IMR-90 (cell line): ENCODE measurements around the gene CDT1. TPM values are rescaled to one million over a fixed set of nuclear protein-coding genes. Genes with fewer than 3 reads are reported as not detected.
A peak's percentile ranks its signal among the peaks of the same experiment; 100 is the strongest.

Source experiments
- ATAC-seq: fragments of 200-7000 bp; cut with Tn5 transposase; 2 replicates; pipeline ENCODE4 v1.9.1; 2020; ENCODE audit warnings: low read depth, mild to moderate bottlenecking, moderate library complexity
- BruUV-seq: library from RNA; stranded (reverse); fragments of 400-500 nt; replicated peaks from 2 replicates; lab custom pipeline; 2021; lab: Mats Ljungman, UMichigan
- CTCF ChIA-PET: fragments of 300-600 bp; formaldehyde crosslinking; extraction: SDS; loops from one replicate; lab custom pipeline; 2021; ENCODE audit warnings: antibody characterized with exemption; lab: Yijun Ruan, JAX
- POLR2A ChIA-PET: fragments of 300-600 bp; sonication (Branson Sonifier 250); formaldehyde crosslinking; loops from one replicate; lab custom pipeline; 2022; ENCODE audit warnings: antibody characterized with exemption; ENCODE audit not compliant: unreplicated experiment; lab: Charles Lee
- DNase-seq: peaks from one replicate; pipeline ENCODE4 v3.0.0; 2013
- H2AFZ ChIP-seq: replicated peaks from 2 replicates; pipeline ENCODE3; 2013; ENCODE audit warnings: low read length, mild to moderate bottlenecking; ENCODE audit not compliant: poor library complexity
- H2AK5ac ChIP-seq: 2 replicates; pipeline ENCODE4 v1.6.1; 2013; ENCODE audit warnings: low read depth, low read length, inconsistent platforms
- H2AK9ac ChIP-seq: replicated peaks from 2 replicates; pipeline ENCODE3; 2013; ENCODE audit warnings: mild to moderate bottlenecking, low read depth, low read length, moderate library complexity; ENCODE audit not compliant: poor library complexity
- H2BK120ac ChIP-seq: 2 replicates; pipeline ENCODE4 v1.6.1; 2013; ENCODE audit warnings: low read depth, low read length, inconsistent platforms
- H2BK15ac ChIP-seq: 3 replicates; pipeline ENCODE4 v1.6.1; 2013; ENCODE audit warnings: low read depth, low read length, inconsistent platforms
- H2BK20ac ChIP-seq: 2 replicates; pipeline ENCODE4 v1.6.1; 2013; ENCODE audit warnings: low read depth, mild to moderate bottlenecking, inconsistent platforms, low read length, moderate library complexity
- H2BK5ac ChIP-seq: 2 replicates; pipeline ENCODE4 v1.6.1; 2013; ENCODE audit warnings: mild to moderate bottlenecking, low read depth, low read length, inconsistent platforms; ENCODE audit not compliant: poor library complexity, severe bottlenecking
- H3K14ac ChIP-seq: replicated peaks from 2 replicates; pipeline ENCODE4 v1.6.1; 2013; ENCODE audit warnings: low read depth, low read length, inconsistent platforms
- H3K18ac ChIP-seq: 2 replicates; pipeline ENCODE4 v1.6.1; 2013; ENCODE audit warnings: low read depth, low read length, control low read depth
- H3K23ac ChIP-seq: 2 replicates; pipeline ENCODE4 v1.6.1; 2013; ENCODE audit warnings: low read depth, low read length, inconsistent platforms
- H3K27ac ChIP-seq: 2 replicates; pipeline ENCODE4 v1.5.1; 2013; ENCODE audit warnings: mild to moderate bottlenecking, control low read depth, low read length; ENCODE audit not compliant: insufficient read depth
- H3K27me3 ChIP-seq: 2 replicates; pipeline ENCODE4 v1.6.1; 2013; ENCODE audit warnings: low read length; ENCODE audit not compliant: control insufficient read depth, insufficient read depth
- H3K36me3 ChIP-seq: 2 replicates; pipeline ENCODE4 v1.6.1; 2013; ENCODE audit warnings: low read length, mixed read lengths; ENCODE audit not compliant: control insufficient read depth, insufficient read depth
- H3K4ac ChIP-seq: 2 replicates; pipeline ENCODE4 v1.6.1; 2013; ENCODE audit warnings: low read depth, low read length, inconsistent platforms
- H3K4me1 ChIP-seq: 2 replicates; pipeline ENCODE4 v1.6.1; 2013; ENCODE audit warnings: low read length, mixed read lengths; ENCODE audit not compliant: control insufficient read depth, insufficient read depth
- H3K4me2 ChIP-seq: 2 replicates; pipeline ENCODE4 v1.6.1; 2013; ENCODE audit warnings: low read depth, mild to moderate bottlenecking, control low read depth, low read length, moderate library complexity
- H3K4me3 ChIP-seq: 2 replicates; pipeline ENCODE4 v1.5.1; 2013; ENCODE audit warnings: low read depth, mild to moderate bottlenecking, control low read depth, low read length, moderate library complexity; ENCODE audit not compliant: insufficient read depth
- H3K56ac ChIP-seq: 2 replicates; pipeline ENCODE4 v1.6.1; 2013; ENCODE audit warnings: low read length, inconsistent platforms; ENCODE audit not compliant: insufficient read depth; ENCODE audit errors: extremely low read depth
- H3K79me1 ChIP-seq, 2 experiments: 2 replicates each; pipeline ENCODE4 v1.6.1; 2013; ENCODE audit warnings: low read length in 2 of 2, inconsistent platforms in 1 of 2, low read depth in 1 of 2
- H3K9ac ChIP-seq: 2 replicates; pipeline ENCODE4 v1.6.1; 2013; ENCODE audit warnings: low read depth, low read length, control low read depth
- H3K9me1 ChIP-seq: 2 replicates; pipeline ENCODE4 v1.6.1; 2013; ENCODE audit warnings: low read length, inconsistent platforms; ENCODE audit not compliant: insufficient read depth
- H3K9me3 ChIP-seq: 2 replicates; pipeline ENCODE4 v1.6.1; 2013; ENCODE audit warnings: low read length; ENCODE audit not compliant: control insufficient read depth, insufficient read depth
- H4K20me1 ChIP-seq: 2 replicates; pipeline ENCODE4 v1.6.1; 2013; ENCODE audit warnings: low read length, inconsistent platforms; ENCODE audit not compliant: insufficient read depth
- H4K5ac ChIP-seq: 2 replicates; pipeline ENCODE4 v1.6.1; 2013; ENCODE audit warnings: mild to moderate bottlenecking, low read depth, low read length, control low read depth
- H4K8ac ChIP-seq, 2 experiments: 2 replicates each; pipeline ENCODE4 v1.6.1; 2013; ENCODE audit warnings: low read depth in 2 of 2, low read length in 2 of 2, control low read depth in 1 of 2, inconsistent platforms in 1 of 2
- H4K91ac ChIP-seq: 2 replicates; pipeline ENCODE4 v1.6.1; 2013; ENCODE audit warnings: low read depth, low read length, inconsistent platforms; ENCODE audit not compliant: insufficient read depth
- CEBPB ChIP-seq: IDR thresholded peaks from 2 replicates; pipeline ENCODE4 v1.6.1; 2012; ENCODE audit warnings: low read depth, low read length, improper control_type of control experiment
- RCOR1 ChIP-seq: IDR thresholded peaks from 2 replicates; pipeline ENCODE4 v1.6.1; 2012; ENCODE audit warnings: mild to moderate bottlenecking, low read length, improper control_type of control experiment; ENCODE audit not compliant: insufficient replicate concordance
- WGBS, 2 experiments: methylation state at CpG; one replicate each; pipeline versions ENCODE4 v1.1.5 to v1.1.7; 2013; ENCODE audit warnings: missing lambda C conversion rate in 2 of 2; ENCODE audit not compliant: insufficient read length in 1 of 2; ENCODE audit errors: extremely low coverage in 2 of 2; 5-methylcytosine and 5-hydroxymethylcytosine counted together
- dilution Hi-C: fragments of 300-500 bp; cut with HindIII; formaldehyde crosslinking; loops from one replicate; pipeline ENCODE4 v1.14.3; 2018; ENCODE audit warnings: low sequenced_read_pairs; ENCODE audit not compliant: unreplicated experiment
- in situ Hi-C: fragments of 300-500 bp; cut with MboI; formaldehyde crosslinking; loops from 3 replicates; pipeline ENCODE4 v1.14.3; 2019; ENCODE audit warnings: low sequenced_read_pairs, inconsistent platforms, mixed read lengths
- intact Hi-C: fragments of 100-400 bp; cut with micrococcal nuclease; formaldehyde crosslinking; loops from 2 replicates; pipeline ENCODE4 v1.10.0; 2022
- polyA plus RNA-seq, 3 experiments: library from polyadenylated mRNA; depleted of rRNA; stranded (reverse); fragments of >200 nt; gene quantifications; 2 replicates each; pipeline ENCODE4 v1.2.3, GENCODE V29; 2012; ENCODE audit warnings: low replicate concordance in 1 of 3
- total RNA-seq: library from RNA; depleted of rRNA; stranded (reverse); fragments of >200 nt; gene quantifications from 2 replicates; pipeline ENCODE4 v1.2.3, GENCODE V29; 2012

CDT1 gene
- total and polyA plus RNA-seq, 2 of the 4 experiments (the other 2 are of a cell fraction): 3.2 to 11.8 TPM

- Histone ChIP-seq H3K9me1 (no peaks in the 10 kb centered on the region), H3K4me1 (peaks cover 13% of the 10 kb centered on the region), H3K4me3 (peak overlapping the region; percentile 60), H3K9me3 (no peaks in the 10 kb centered on the region), H2AK5ac (peak overlapping the region; percentile 85), H4K91ac (peak overlapping the region; percentile 57; the same call in 1 of the 2 replicates), H3K27ac (peak overlapping the region; percentile 71), H3K4me2 (peak overlapping the region; percentile 63), H2BK20ac (no peak overlapping the region), H3K56ac (no peak overlapping the region), H4K5ac (peak overlapping the region; percentile 38; the same call in 1 of the 2 replicates), H2BK5ac (peak overlapping the region; percentile 82), H3K36me3 (peaks cover 14% of the 10 kb centered on the region), H3K14ac (no peak overlapping the region; the same call in none of the 2 replicates), H2AK9ac (peak overlapping the region; percentile 95), H2AFZ (peak overlapping the region; percentile 97), H4K20me1 (peaks cover 23% of the 10 kb centered on the region), H4K8ac (peak overlapping the region; percentile 43 to 85), H3K9ac (peak overlapping the region; percentile 20), H2BK120ac (no peak overlapping the region), H3K79me1 (peaks cover 4 to 26% of the 10 kb centered on the region in 2 experiments; a peak in 2 of 4 replicates), H3K23ac (peak overlapping the region; percentile 2; the same call in 1 of the 2 replicates), H3K4ac (peak overlapping the region; percentile 79), H3K27me3 (no peaks in the 10 kb centered on the region), H3K18ac (peak overlapping the region; percentile 1; the same call in 1 of the 2 replicates), H2BK15ac (no peak overlapping the region)
- intact Hi-C loops (loop anchor here (1.0 to 5.0 kb wide), 3 partner anchors 45 to 405 kb away; partner anchors contain the start of genes TRAPPC2L and ZNF778), in situ Hi-C loops (no loop called here), dilution Hi-C loops (no loop called here)
- DNase-seq: peak; percentile 37
- ATAC-seq: no peak; the same call in 1 of the 2 replicates
- TF ChIP-seq RCOR1 (no peak), CEBPB (peak; percentile 83)
- ChIA-PET POLR2A (no interaction called here), CTCF (interaction anchor here (1.6 kb wide), 1 partner anchor 45 kb away, joined by 7 read pairs; the partner anchor contains the start of genes GALNS and TRAPPC2L)
- WGBS, 2 experiments: 68% methylated on average over 17 of the region's 37 CpGs; no CpG with 5 or more reads in 1 of the 2 experiments
- no TSS peak for BruUV-seq
These were observed 9.1 kb downstream of the CDT1 start for GRCh38 chr16:88812513-88813268.
